H1 (cell line): ENCODE measurements around the gene IDI2. TPM values are rescaled to one million over a fixed set of nuclear protein-coding genes. Genes with fewer than 3 reads are reported as not detected.
A peak's percentile ranks its signal among the peaks of the same experiment; 100 is the strongest.

Experiments
- CHD2 ChIP-seq: IDR thresholded peaks from 2 replicates; pipeline ENCODE4 v1.6.1; 2012; ENCODE audit warnings: low read length, improper control_type of control experiment
- CHD7 ChIP-seq: fragments of 300-600 bp; sonication (generic); IDR thresholded peaks from 2 replicates; pipeline ENCODE4 v1.7.1; 2012; ENCODE audit warnings: low read length, moderate library complexity, mild to moderate bottlenecking, inconsistent platforms; ENCODE audit not compliant: insufficient replicate concordance
- CREB1 ChIP-seq: IDR thresholded peaks from 2 replicates; pipeline ENCODE4 v1.6.1; 2012; ENCODE audit warnings: inconsistent platforms
- EP300 ChIP-seq, 2 experiments: IDR thresholded peaks; 1 replicate in 1 of 2; 2 replicates in 1 of 2; pipeline ENCODE4 v1.6.1; 2011 to 2012; ENCODE audit warnings: low read depth in 2 of 2, low read length in 2 of 2, mild to moderate bottlenecking in 2 of 2, borderline replicate concordance in 1 of 2, inconsistent platforms in 1 of 2, moderate library complexity in 1 of 2
- GTF2F1 ChIP-seq: IDR thresholded peaks from 2 replicates; pipeline ENCODE4 v1.6.1; 2012; ENCODE audit warnings: low read depth, low read length, improper control_type of control experiment, borderline replicate concordance
- HDAC2 ChIP-seq, 2 experiments: fragments of 300-600 bp in 1 of 2; sonication (generic) in 1 of 2; IDR thresholded peaks; 2 replicates each; pipeline ENCODE4 v1.6.1; 2011 to 2012; ENCODE audit warnings: low read depth in 2 of 2, low read length in 2 of 2, mild to moderate bottlenecking in 2 of 2, moderate library complexity in 2 of 2, borderline replicate concordance in 1 of 2, inconsistent platforms in 1 of 2
- HDAC6 ChIP-seq: IDR thresholded peaks from one replicate; pipeline ENCODE4 v1.7.1; 2012; ENCODE audit warnings: low read depth, mild to moderate bottlenecking, inconsistent platforms, low read length, moderate library complexity
- JUN ChIP-seq: IDR thresholded peaks from 2 replicates; pipeline ENCODE4 v1.6.1; 2011; ENCODE audit warnings: low read depth, mild to moderate bottlenecking, improper control_type of control experiment, low read length
- POLR2AphosphoS5 ChIP-seq: IDR thresholded peaks from 2 replicates; pipeline ENCODE4 v1.6.1; 2011; ENCODE audit warnings: low read depth, low read length
- TBP ChIP-seq: IDR thresholded peaks from 2 replicates; pipeline ENCODE4 v1.6.1; 2011; ENCODE audit warnings: low read depth, low read length, improper control_type of control experiment
- polyA plus RNA-seq, 7 experiments: library from polyadenylated mRNA; depleted of rRNA in 3 of 7; stranded (reverse) in 5 of 7; unstranded in 2 of 7; fragments of >200 nt in 5 of 7; fragments of 200-250 nt in 2 of 7; gene quantifications; 1 replicate in 5 of 7; 2 replicates in 1 of 7; 4 replicates in 1 of 7; pipeline versions ENCODE4 v1.2.1 to v1.2.3, GENCODE V29; 2011 to 2013; ENCODE audit warnings: missing spikeins in 2 of 7, mixed read lengths in 2 of 7
- total RNA-seq: library from RNA; stranded (reverse); fragmentation: NEBNext Ultra II Directional; extraction: Animal tissue kit (Norgen Biotek cat#: 25700); gene quantifications from 2 replicates; pipeline ENCODE4 v1.2.1, GENCODE V29; 2021

IDI2 gene
- total and polyA plus RNA-seq, 2 of the 8 experiments (the other 6 are each of a cell fraction or from before 2014, with no cell fraction given), result not detected

DNA sequence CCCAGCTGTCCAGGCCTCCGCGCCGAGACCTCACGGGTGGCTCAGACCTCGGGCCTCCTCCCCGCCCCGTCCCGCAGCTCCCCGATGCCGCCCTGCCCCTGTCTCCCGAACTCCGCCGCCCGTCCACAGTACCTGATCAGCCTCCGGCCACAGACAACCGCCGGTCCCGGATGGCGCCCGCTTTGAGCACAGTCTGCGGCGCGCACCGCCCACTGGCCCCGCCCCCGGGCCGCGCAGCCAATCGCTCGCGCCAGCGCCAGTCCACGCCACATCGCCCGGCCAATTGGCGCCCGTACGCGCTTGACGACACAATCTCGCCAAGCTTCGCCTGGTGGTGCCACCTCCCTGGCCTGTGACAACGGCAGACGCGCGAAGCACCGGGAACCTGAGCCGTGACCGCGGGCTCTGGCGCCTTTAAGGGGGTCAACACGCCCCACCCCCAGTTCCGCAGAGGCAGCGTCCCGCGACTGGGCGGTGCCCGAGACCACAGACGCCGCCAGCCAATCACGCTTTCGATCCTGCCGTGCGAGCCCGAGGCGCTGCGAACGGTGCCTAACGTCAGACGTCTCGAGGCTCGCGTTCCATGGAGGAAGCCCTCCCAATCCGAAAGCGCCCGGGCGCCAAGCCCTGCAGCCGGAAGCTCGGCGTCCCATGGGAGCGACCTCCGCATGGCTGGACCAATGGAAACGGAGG lies 23.2 kb upstream of the IDI2 start, which contains the start of gene IDI1 (continued):
- TF ChIP-seq CHD7, result no peak
- TF ChIP-seq TBP, result peak; percentile 81
- TF ChIP-seq HDAC2 (IDR thresholded peaks at IDR 0.05; ENCODE audit: borderline replicate concordance in 1 of 2, low read depth in 2 of 2, low read length in 2 of 2), result no peak
- TF ChIP-seq JUN, result no peak
- TF ChIP-seq CREB1, result peak; percentile 86
- no peak for TF ChIP-seq HDAC6
- TF ChIP-seq CHD2, result peak; percentile 22; the same call in 1 of the 2 replicates
- 0 out of 2 replicates have a peak, but pooled peaks have one; percentile 9 for TF ChIP-seq GTF2F1
- TF ChIP-seq EP300 (IDR thresholded peaks at IDR 0.05; ENCODE audit: borderline replicate concordance in 1 of 2, low read depth in 2 of 2, low read length in 2 of 2), result no peak
- peak; percentile 89 for TF ChIP-seq POLR2AphosphoS5
